HUES48 (cell line): Measurements from ENCODE around the gene FAHD1.

Source experiments
- H3K27ac ChIP-seq: one replicate; pipeline ENCODE4 v1.7.0; 2013; ENCODE audit warnings: low read depth, low read length, inconsistent platforms
- H3K27me3 ChIP-seq: 2 replicates; pipeline ENCODE4 v1.6.1; 2013; ENCODE audit warnings: mild to moderate bottlenecking, low read length; ENCODE audit not compliant: control insufficient read depth, insufficient read depth
- H3K36me3 ChIP-seq: 2 replicates; pipeline ENCODE4 v1.6.1; 2013; ENCODE audit warnings: low read length; ENCODE audit not compliant: control insufficient read depth, insufficient read depth
- H3K4me1 ChIP-seq: 2 replicates; pipeline ENCODE4 v1.6.1; 2013; ENCODE audit warnings: mild to moderate bottlenecking, low read length; ENCODE audit not compliant: control insufficient read depth, insufficient read depth
- H3K4me3 ChIP-seq: 2 replicates; pipeline ENCODE4 v1.5.1; 2013; ENCODE audit warnings: mild to moderate bottlenecking, low read depth, low read length
- H3K9ac ChIP-seq: 2 replicates; pipeline ENCODE4 v1.6.1; 2013; ENCODE audit warnings: mild to moderate bottlenecking, low read depth, low read length, moderate library complexity
- H3K9me3 ChIP-seq: 2 replicates; pipeline ENCODE4 v1.6.1; 2013; ENCODE audit warnings: low read length; ENCODE audit not compliant: control insufficient read depth, insufficient read depth

The FAHD1 gene

GRCh38 chr16:1830213-1830612 lies 3.2 kb downstream of the FAHD1 start:
- H3K4me3 ChIP-seq, result no peak overlapping the region
- peaks cover 6% of the 10 kb centered on the region; the same call in 1 of the 2 replicates for H3K36me3 ChIP-seq
- peaks cover 6% of the 10 kb centered on the region; the same call in 1 of the 2 replicates for H3K4me1 ChIP-seq
- H3K27ac ChIP-seq, result no peak overlapping the region
- H3K27me3 ChIP-seq, result no peaks in the 10 kb centered on the region
- H3K9ac ChIP-seq, result no peak overlapping the region
- H3K9me3 ChIP-seq, result no peaks in the 10 kb centered on the region

GRCh38 chr16:1831186-1832075 lies 4.4 kb downstream of the FAHD1 start:
- Histone ChIP-seq H3K27me3 (no peaks in the 10 kb centered on the region), H3K36me3 (peaks cover 6% of the 10 kb centered on the region; the same call in 1 of the 2 replicates), H3K4me1 (peaks cover 6% of the 10 kb centered on the region; the same call in 1 of the 2 replicates), H3K9me3 (no peaks in the 10 kb centered on the region), H3K9ac (no peak overlapping the region), H3K27ac (no peak overlapping the region), H3K4me3 (no peak overlapping the region)

- H3K4me1 ChIP-seq, result peaks cover 6% of the 10 kb centered on the region; the same call in 1 of the 2 replicates
- peaks cover 6% of the 10 kb centered on the region; the same call in 1 of the 2 replicates for H3K36me3 ChIP-seq
- H3K27ac ChIP-seq, result no peak overlapping the region
- no peak overlapping the region for H3K4me3 ChIP-seq
- H3K9ac ChIP-seq, result no peak overlapping the region
- no peaks in the 10 kb centered on the region for H3K9me3 ChIP-seq
- H3K27me3 ChIP-seq, result no peaks in the 10 kb centered on the region
Measured at GRCh38 chr16:1832838-1833454, 5.9 kb downstream of the FAHD1 start.

GRCh38 chr16:1834096-1834495 lies 7.1 kb downstream of the FAHD1 start:
- no peak overlapping the region for H3K27ac ChIP-seq
- peaks cover 3% of the 10 kb centered on the region; the same call in 1 of the 2 replicates for H3K36me3 ChIP-seq

GRCh38 chr16:1839554-1839953 lies 12.5 kb downstream of the FAHD1 start:
- Histone ChIP-seq H3K36me3 (no peaks in the 10 kb centered on the region), H3K4me3 (no peak overlapping the region), H3K27ac (no peak overlapping the region), H3K27me3 (no peaks in the 10 kb centered on the region), H3K4me1 (no peaks in the 10 kb centered on the region), H3K9ac (no peak overlapping the region), H3K9me3 (no peaks in the 10 kb centered on the region)

More at GRCh38 chr16:1834096-1834495, 7.1 kb downstream of the FAHD1 start:
- Histone ChIP-seq H3K4me3 (no peak overlapping the region), H3K4me1 (no peaks in the 10 kb centered on the region), H3K9me3 (no peaks in the 10 kb centered on the region), H3K27me3 (no peaks in the 10 kb centered on the region), H3K9ac (no peak overlapping the region)

GRCh38 chr16:1845985-1846384 lies 19.0 kb downstream of the FAHD1 start:
- no peak overlapping the region for H3K4me3 ChIP-seq
- no peak overlapping the region for H3K27ac ChIP-seq
- peaks cover 3% of the 10 kb centered on the region; the same call in 1 of the 2 replicates for H3K27me3 ChIP-seq
- H3K9ac ChIP-seq, result no peak overlapping the region
- no peaks in the 10 kb centered on the region for H3K4me1 ChIP-seq
- no peaks in the 10 kb centered on the region for H3K9me3 ChIP-seq
- H3K36me3 ChIP-seq, result no peaks in the 10 kb centered on the region

- H3K36me3 ChIP-seq, result no peaks in the 10 kb centered on the region
- H3K9ac ChIP-seq, result no peak overlapping the region
- H3K9me3 ChIP-seq, result no peaks in the 10 kb centered on the region
- H3K4me3 ChIP-seq, result no peak overlapping the region
- H3K27me3 ChIP-seq, result peaks cover 3% of the 10 kb centered on the region; the same call in 1 of the 2 replicates
- H3K4me1 ChIP-seq, result no peaks in the 10 kb centered on the region
- no peak overlapping the region for H3K27ac ChIP-seq
Measured at GRCh38 chr16:1846416-1846815, 19.4 kb downstream of the FAHD1 start.

GRCh38 chr16:1850981-1851380 lies 24.0 kb downstream of the FAHD1 start:
- Histone ChIP-seq H3K4me1 (no peaks in the 10 kb centered on the region), H3K9me3 (no peaks in the 10 kb centered on the region), H3K27ac (no peak overlapping the region), H3K27me3 (peaks cover 11% of the 10 kb centered on the region), H3K36me3 (no peaks in the 10 kb centered on the region), H3K9ac (no peak overlapping the region), H3K4me3 (no peak overlapping the region)

GRCh38 chr16:1851793-1852192 lies 24.8 kb downstream of the FAHD1 start:
- H3K4me3 ChIP-seq, result no peak overlapping the region
- H3K36me3 ChIP-seq, result no peaks in the 10 kb centered on the region
- H3K9ac ChIP-seq, result no peak overlapping the region
- H3K9me3 ChIP-seq, result no peaks in the 10 kb centered on the region
- H3K27ac ChIP-seq, result no peak overlapping the region
- no peaks in the 10 kb centered on the region for H3K4me1 ChIP-seq
- peaks cover 11% of the 10 kb centered on the region for H3K27me3 ChIP-seq

- H3K4me1 ChIP-seq, result no peaks in the 10 kb centered on the region
- no peak overlapping the region for H3K4me3 ChIP-seq
- H3K9ac ChIP-seq, result no peak overlapping the region
- H3K9me3 ChIP-seq, result no peaks in the 10 kb centered on the region
- no peak overlapping the region for H3K27ac ChIP-seq
- H3K27me3 ChIP-seq, result peaks cover 37% of the 10 kb centered on the region
- no peaks in the 10 kb centered on the region for H3K36me3 ChIP-seq
Measured at GRCh38 chr16:1857433-1858097, 30.6 kb downstream of the FAHD1 start.
